ENCODE results near the gene USP15. TPM values are rescaled to one million over a fixed set of nuclear protein-coding genes. Genes with fewer than 3 reads are reported as not detected.
"Not testable (repeated sequence)": the region's sequence is repeated elsewhere in the genome, so short reads cannot be mapped to it uniquely, and the experiment has no call there.

The USP15 gene
- total RNA-seq, 4 donors from 2014 or later: 74.6 to 168 (median 108) TPM

- H3K27me3 ChIP-seq: no peaks in the 10 kb centered on the region
Measured at GRCh38 chr12:62328296-62328921, 68.2 kb downstream of the USP15 start.

GRCh38 chr12:62331306-62331705 lies 71.1 kb downstream of the USP15 start:
- Histone ChIP-seq H3K4me1 (no peaks in the 10 kb centered on the region), H3K27ac (no peak overlapping the region), H3K27me3 (no peaks in the 10 kb centered on the region), H3K9me3 (no peaks in the 10 kb centered on the region), H3K4me3 (no peak overlapping the region), H3K36me3 (peaks cover 0 to 3% (median 0%) of the 10 kb centered on the region in 3 donors)
- DNase-seq: no peak
- TF ChIP-seq POLR2A (IDR thresholded peaks at IDR 0.05) (no peak), CTCF (IDR thresholded peaks at IDR 0.05) (no peak)

More at GRCh38 chr12:62328296-62328921, 68.2 kb downstream of the USP15 start:
- no peaks in the 10 kb centered on the region for H3K9me3 ChIP-seq
- TF ChIP-seq CTCF (IDR thresholded peaks at IDR 0.05) (no peak), POLR2A (IDR thresholded peaks at IDR 0.05) (no peak)
- H3K4me3 ChIP-seq: no peak overlapping the region
- H3K27ac ChIP-seq: no peak overlapping the region
- DNase-seq: no peak
- peaks cover 0 to 3% (median 0%) of the 10 kb centered on the region in 3 donors for H3K36me3 ChIP-seq
- H3K4me1 ChIP-seq: no peaks in the 10 kb centered on the region

DNA sequence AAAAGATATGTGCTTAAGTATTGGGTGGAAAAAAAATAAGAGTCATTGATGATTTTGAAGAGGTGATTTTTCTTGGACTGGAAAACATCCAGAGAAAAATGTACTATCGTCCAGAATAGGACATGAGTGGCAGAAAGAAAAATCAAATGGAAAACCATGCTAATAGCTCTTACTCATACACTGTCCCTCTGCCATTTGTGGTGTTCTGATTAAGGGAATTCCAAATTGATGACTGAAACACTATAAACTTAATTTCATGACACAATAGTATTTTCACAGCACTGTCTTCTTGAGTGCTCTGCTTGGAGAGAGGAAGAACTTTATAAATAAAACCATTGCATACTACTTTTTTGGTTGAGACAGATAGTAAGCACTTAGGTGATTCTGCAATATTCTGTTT lies 72.4 kb downstream of the USP15 start:
- no peak overlapping the region for H3K27ac ChIP-seq
- peaks cover 0 to 3% (median 0%) of the 10 kb centered on the region in 3 donors for H3K36me3 ChIP-seq
- no peak overlapping the region for H3K4me3 ChIP-seq
- H3K9me3 ChIP-seq: no peaks in the 10 kb centered on the region
- H3K4me1 ChIP-seq: no peaks in the 10 kb centered on the region
- no peak for DNase-seq
- H3K27me3 ChIP-seq: no peaks in the 10 kb centered on the region
- no peak for TF ChIP-seq POLR2A (IDR thresholded peaks at IDR 0.05)
- TF ChIP-seq CTCF (IDR thresholded peaks at IDR 0.05): no peak

- TF ChIP-seq POLR2A (IDR thresholded peaks at IDR 0.05) (no peak), CTCF (IDR thresholded peaks at IDR 0.05) (no peak)
- DNase-seq: no peak
- Histone ChIP-seq H3K27ac (no peak overlapping the region), H3K4me1 (no peaks in the 10 kb centered on the region), H3K27me3 (no peaks in the 10 kb centered on the region), H3K9me3 (no peaks in the 10 kb centered on the region), H3K4me3 (no peak overlapping the region), H3K36me3 (peaks cover 0 to 3% (median 0%) of the 10 kb centered on the region in 3 donors)
Measured at GRCh38 chr12:62335057-62335456, 74.9 kb downstream of the USP15 start.

DNA sequence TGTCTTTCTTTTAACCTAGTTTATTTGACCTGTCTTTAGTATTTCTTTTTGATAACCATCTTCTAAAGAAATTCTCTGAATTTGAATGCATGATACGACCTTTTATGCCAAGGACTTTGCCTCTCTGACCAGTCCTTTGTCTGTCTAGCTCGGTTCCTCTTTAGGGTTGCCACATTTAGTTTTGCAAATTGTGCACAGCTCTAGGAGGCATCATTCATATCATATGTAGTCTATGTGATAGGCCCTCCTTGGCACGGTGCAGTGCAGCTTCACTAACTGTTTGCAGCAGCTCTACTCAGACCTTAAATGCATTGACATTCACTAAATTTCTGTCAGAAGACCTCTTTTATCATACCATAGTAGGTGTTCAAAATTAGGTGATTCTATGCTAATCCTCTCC lies 75.6 kb downstream of the USP15 start:
- no peak overlapping the region for H3K4me3 ChIP-seq
- DNase-seq: no peak
- TF ChIP-seq CTCF (IDR thresholded peaks at IDR 0.05) (no peak), POLR2A (IDR thresholded peaks at IDR 0.05) (no peak)

DNA sequence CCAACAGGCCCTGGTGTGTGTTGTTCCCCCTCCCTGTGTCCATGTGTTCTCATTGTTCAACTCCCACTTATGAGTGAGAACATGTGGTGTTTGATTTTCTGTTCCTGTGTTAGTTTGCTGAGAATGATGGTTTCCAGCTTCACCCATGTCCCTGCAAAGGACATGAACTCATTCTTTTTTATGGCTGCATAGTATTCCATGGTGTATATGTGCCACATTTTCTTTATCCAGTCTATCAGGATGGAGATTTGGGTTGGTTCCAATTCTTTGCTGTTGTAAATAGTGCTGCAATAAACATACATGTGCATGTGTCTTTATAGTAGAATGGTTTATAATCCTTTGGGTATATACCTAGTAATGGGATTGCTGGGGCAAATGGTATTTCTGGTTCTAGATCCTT lies 77.4 kb downstream of the USP15 start:
- H3K27me3 ChIP-seq, H3K27ac ChIP-seq, H3K4me3 ChIP-seq, H3K36me3 ChIP-seq, H3K9me3 ChIP-seq, H3K4me1 ChIP-seq, DNase-seq: not testable (repeated sequence)

More for the DNA sequence above, 75.6 kb downstream of the USP15 start:
- Histone ChIP-seq H3K9me3 (no peaks in the 10 kb centered on the region), H3K4me1 (no peaks in the 10 kb centered on the region), H3K27me3 (no peaks in the 10 kb centered on the region), H3K27ac (no peak overlapping the region), H3K36me3 (peaks cover 0 to 3% (median 0%) of the 10 kb centered on the region in 3 donors)

GRCh38 chr12:62342614-62343303 lies 82.6 kb downstream of the USP15 start:
- H3K4me3 ChIP-seq, H3K27me3 ChIP-seq, DNase-seq, H3K27ac ChIP-seq, H3K4me1 ChIP-seq, H3K9me3 ChIP-seq: not testable (repeated sequence)
- H3K36me3 ChIP-seq: peaks cover 0 to 26% (median 0%) of the 10 kb centered on the region in 3 donors

- H3K36me3 ChIP-seq: peaks cover 0 to 26% (median 0%) of the 10 kb centered on the region in 3 donors
- DNase-seq, H3K9me3 ChIP-seq, H3K4me3 ChIP-seq, H3K27ac ChIP-seq, H3K4me1 ChIP-seq, H3K27me3 ChIP-seq: not testable (repeated sequence)
Measured at GRCh38 chr12:62343304-62344120, 83.3 kb downstream of the USP15 start.

Measured in Peyer's patch (tissue), 4 donors.